Psoas muscle (tissue), 8 donors: ENCODE data around the gene CCND2. TPM values are rescaled to one million over a fixed set of nuclear protein-coding genes. Genes with fewer than 3 reads are reported as not detected.
A peak's percentile ranks its signal among the peaks of the same experiment; 100 is the strongest.

Experiments
- ATAC-seq, 4 donors: fragments of 200-7000 bp; cut with Tn5 transposase; one replicate each; pipeline ENCODE4 v1.9.1; 2020; ENCODE audit warnings: moderate library complexity in 3 of 4, mild to moderate bottlenecking in 2 of 4
- DNase-seq, 2 donors: peaks; one replicate each; pipeline ENCODE4 v3.0.0-alpha.2; 2020
- H3K27ac ChIP-seq: fragments of 200-600 bp; one replicate; pipeline ENCODE4 v1.8.0; 2022
- H3K27me3 ChIP-seq, 3 donors: fragments of 200-600 bp in 1 of 3; one replicate each; pipeline versions ENCODE4 v1.6.1 to v1.8.0; 2013 to 2022; ENCODE audit warnings: low read length in 2 of 3, mild to moderate bottlenecking in 2 of 3, moderate library complexity in 1 of 3; ENCODE audit not compliant: insufficient read depth in 3 of 3
- H3K36me3 ChIP-seq, 2 donors: fragments of 200-600 bp in 1 of 2; one replicate each; pipeline versions ENCODE4 v1.6.1 to v1.8.0; 2013 to 2022; ENCODE audit warnings: low read depth in 1 of 2, mild to moderate bottlenecking in 1 of 2, moderate library complexity in 1 of 2; ENCODE audit not compliant: insufficient read depth in 1 of 2
- H3K4me1 ChIP-seq: fragments of 200-600 bp; one replicate; pipeline ENCODE4 v1.8.0; 2022
- H3K4me3 ChIP-seq: fragments of 200-600 bp; one replicate; pipeline ENCODE4 v1.8.0; 2022; ENCODE audit warnings: mild to moderate bottlenecking
- H3K9me3 ChIP-seq: fragments of 200-600 bp; one replicate; pipeline ENCODE4 v1.8.0; 2022
- WGBS, 3 donors: extraction: QIAGEN DNeasy Blood & Tissue Kit; methylation state at CpG; one replicate each; pipeline versions ENCODE4 v1.1.6 to v1.1.7; 2013; 5-methylcytosine and 5-hydroxymethylcytosine counted together
- intact Hi-C, 2 donors: fragments of 100-400 bp; cut with DNase I; formaldehyde crosslinking; loops; one replicate each; pipeline versions ENCODE4 v1.11.0 to v1.14.2; 2022
- long read RNA-seq, 2 donors: library from polyadenylated mRNA; unstranded; transcript quantifications; one replicate each; pipeline ENCODE4 v2.0.0, GENCODE V29; 2021
- polyA plus RNA-seq, 3 donors: library from polyadenylated mRNA; stranded (reverse); fragments of 200-250 nt; gene quantifications; one replicate each; pipeline ENCODE4 v1.2.3, GENCODE V29; 2013
- total RNA-seq, 4 donors: library from RNA; stranded (reverse); fragmentation: NEBNext Ultra II Directional in 2 of 4; extraction: Animal tissue kit (Norgen Biotek cat#: 25700) in 2 of 4; gene quantifications; one replicate each; pipeline versions ENCODE4 v1.2.1 to v1.2.4, GENCODE V29; 2021 to 2023
- TF ChIP-seq, protein P1 (sequence below): fragments of 200-600 bp; IDR thresholded peaks from one replicate; pipeline ENCODE4 v1.8.0; 2022; ENCODE audit warnings: antibody characterized with exemption
- donor health status: healthy with polysubstance abuse.
- donor health status: DM: no; HTN: no; CAD: no; lungs with moderate emphysema.
- donor health status: Bipolar disorder and iron deficiency.
- donor health status: healthy.
- donor health status: DM: yes; HTN: yes; CAD: no.
- donor health status: DM: no; HTN: no; CAD: no.
- donor health status: DM: no; HTN: no; CAD: no.
- donor health status: DM: yes; HTN: yes; CAD: no.

Gene CCND2
- 10 to 100 TPM in 1 of 4 donors, 1 to 10 TPM in 3; 3.3 to 10.1 (median 6.2) TPM for total RNA-seq
- under 1 TPM; 0.31 to 0.68 (median 0.58) TPM for polyA plus RNA-seq
- long read RNA-seq, donor 1, full-length matches to known transcripts, result 1 of 1 reads
- long read RNA-seq, donor 1, partial matches to known transcripts, result 0 of 1 reads
- long read RNA-seq, donor 1, other reads (novel, unspliced or antisense), result 0 of 1 reads
- long read RNA-seq, donor 2, result 0 reads

DNA sequence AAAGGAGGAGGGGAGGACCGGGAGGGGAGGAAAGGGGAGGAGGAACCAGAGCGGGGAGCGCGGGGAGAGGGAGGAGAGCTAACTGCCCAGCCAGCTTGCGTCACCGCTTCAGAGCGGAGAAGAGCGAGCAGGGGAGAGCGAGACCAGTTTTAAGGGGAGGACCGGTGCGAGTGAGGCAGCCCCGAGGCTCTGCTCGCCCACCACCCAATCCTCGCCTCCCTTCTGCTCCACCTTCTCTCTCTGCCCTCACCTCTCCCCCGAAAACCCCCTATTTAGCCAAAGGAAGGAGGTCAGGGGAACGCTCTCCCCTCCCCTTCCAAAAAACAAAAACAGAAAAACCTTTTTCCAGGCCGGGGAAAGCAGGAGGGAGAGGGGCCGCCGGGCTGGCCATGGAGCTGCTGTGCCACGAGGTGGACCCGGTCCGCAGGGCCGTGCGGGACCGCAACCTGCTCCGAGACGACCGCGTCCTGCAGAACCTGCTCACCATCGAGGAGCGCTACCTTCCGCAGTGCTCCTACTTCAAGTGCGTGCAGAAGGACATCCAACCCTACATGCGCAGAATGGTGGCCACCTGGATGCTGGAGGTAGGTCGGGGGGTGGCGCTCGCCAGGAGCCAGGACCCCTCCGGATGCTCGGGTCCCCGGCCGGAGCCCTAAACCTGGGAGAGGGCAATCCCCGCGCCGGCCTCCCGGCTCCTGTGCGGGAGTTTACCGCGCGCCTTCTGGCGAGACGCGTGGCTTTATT lies at the start of gene CCND2:
Gene CCND2, plus strand, starts transcription at position 111 of the 744 bp plus-strand sequence. Its CDS starts 279 bp downstream, at position 390.
- WGBS, 3 donors, result 0 to 1% (median 0%) methylated on average over 24 to 52 of the region's 52 CpGs
- Histone ChIP-seq H3K36me3 (no peaks in the 10 kb centered on the region), H3K4me1 (peaks cover 55% of the 10 kb centered on the region), H3K4me3 (peak within 1 kb of the TSS; percentile 69), H3K27ac (peak within 1 kb of the TSS; percentile 53), H3K9me3 (no peaks in the 10 kb centered on the region), H3K27me3 (peaks cover 0 to 77% (median 45%) of the 10 kb centered on the region in 3 donors)
- DNase-seq (peak; percentile 86 to 87), ATAC-seq (peak; percentile 45 to 54 (median 48))
- TF ChIP-seq, protein P1, sequence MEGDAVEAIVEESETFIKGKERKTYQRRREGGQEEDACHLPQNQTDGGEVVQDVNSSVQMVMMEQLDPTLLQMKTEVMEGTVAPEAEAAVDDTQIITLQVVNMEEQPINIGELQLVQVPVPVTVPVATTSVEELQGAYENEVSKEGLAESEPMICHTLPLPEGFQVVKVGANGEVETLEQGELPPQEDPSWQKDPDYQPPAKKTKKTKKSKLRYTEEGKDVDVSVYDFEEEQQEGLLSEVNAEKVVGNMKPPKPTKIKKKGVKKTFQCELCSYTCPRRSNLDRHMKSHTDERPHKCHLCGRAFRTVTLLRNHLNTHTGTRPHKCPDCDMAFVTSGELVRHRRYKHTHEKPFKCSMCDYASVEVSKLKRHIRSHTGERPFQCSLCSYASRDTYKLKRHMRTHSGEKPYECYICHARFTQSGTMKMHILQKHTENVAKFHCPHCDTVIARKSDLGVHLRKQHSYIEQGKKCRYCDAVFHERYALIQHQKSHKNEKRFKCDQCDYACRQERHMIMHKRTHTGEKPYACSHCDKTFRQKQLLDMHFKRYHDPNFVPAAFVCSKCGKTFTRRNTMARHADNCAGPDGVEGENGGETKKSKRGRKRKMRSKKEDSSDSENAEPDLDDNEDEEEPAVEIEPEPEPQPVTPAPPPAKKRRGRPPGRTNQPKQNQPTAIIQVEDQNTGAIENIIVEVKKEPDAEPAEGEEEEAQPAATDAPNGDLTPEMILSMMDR, result no peak
- intact Hi-C loops, result no loop called here

GRCh38 chr12:4224206-4224889 lies 49.2 kb upstream of the CCND2 start:
- TF ChIP-seq, protein P1, result no peak
- 69 to 73% (median 72%) methylated on average over 15 of the region's 15 CpGs for WGBS, 3 donors
- intact Hi-C loops, result no loop called here
- Histone ChIP-seq H3K9me3 (peaks cover 10% of the 10 kb centered on the region), H3K27me3 (no peaks in the 10 kb centered on the region), H3K4me3 (no peak overlapping the region), H3K27ac (no peak overlapping the region), H3K4me1 (no peaks in the 10 kb centered on the region), H3K36me3 (no peaks in the 10 kb centered on the region)
- ATAC-seq (no peak), DNase-seq (no peak)

DNA sequence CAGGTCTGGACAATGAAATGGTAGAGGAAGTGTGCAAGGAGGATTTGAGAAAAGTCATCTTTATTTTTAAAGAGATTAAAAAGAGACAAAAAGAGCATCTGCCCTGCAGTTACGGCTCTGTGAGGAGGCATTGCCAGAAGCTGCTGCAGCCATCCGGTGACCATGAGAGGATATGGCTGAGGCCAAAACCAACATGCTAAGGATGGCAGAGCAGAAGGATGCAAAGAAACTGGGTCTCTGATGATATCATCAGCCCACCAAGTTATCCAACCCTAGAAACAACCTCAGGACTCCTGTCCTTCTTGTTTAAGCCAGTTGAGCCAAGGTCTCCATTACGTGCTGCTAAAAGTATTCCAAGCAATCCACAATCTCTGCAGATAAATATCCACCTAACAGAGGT lies 48.0 kb upstream of the CCND2 start:
- Histone ChIP-seq H3K27ac (no peak overlapping the region), H3K4me3 (no peak overlapping the region), H3K4me1 (no peaks in the 10 kb centered on the region), H3K36me3 (no peaks in the 10 kb centered on the region), H3K9me3 (peaks cover 10% of the 10 kb centered on the region), H3K27me3 (peaks cover 0 to 1% (median 0%) of the 10 kb centered on the region in 3 donors)
- no peak for ATAC-seq
- DNase-seq, result no peak
- WGBS, 3 donors, result 75 to 84% (median 80%) methylated on average over 3 of the region's 3 CpGs
- intact Hi-C loops, result no loop called here
- TF ChIP-seq, protein P1, result no peak

DNA sequence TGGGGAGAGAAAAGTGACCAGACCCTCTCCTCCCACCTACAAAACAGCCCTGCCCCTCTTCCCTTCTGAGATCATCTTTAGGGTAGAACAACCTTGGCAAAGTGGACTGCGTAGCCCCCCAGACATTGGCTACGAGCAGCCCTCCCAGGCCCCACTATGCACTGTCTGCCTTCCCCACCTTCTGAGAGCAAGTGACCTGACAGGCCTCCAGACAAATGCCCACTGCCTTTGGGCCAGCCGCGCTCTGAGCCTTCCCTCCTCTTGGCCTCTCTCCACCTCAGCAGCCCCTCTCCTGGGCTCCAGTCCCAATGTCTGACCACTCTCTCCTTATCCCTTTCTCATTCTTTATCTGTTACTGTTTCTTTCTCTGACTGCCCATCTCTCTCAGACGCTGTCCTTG lies 46.5 kb upstream of the CCND2 start:
- Histone ChIP-seq H3K27ac (no peak overlapping the region), H3K4me1 (no peaks in the 10 kb centered on the region), H3K4me3 (no peak overlapping the region), H3K9me3 (peaks cover 9% of the 10 kb centered on the region), H3K27me3 (peaks cover 0 to 1% (median 0%) of the 10 kb centered on the region in 3 donors), H3K36me3 (no peaks in the 10 kb centered on the region)
- intact Hi-C loops, result no loop called here
- DNase-seq, result no peak
- WGBS, 3 donors, result 78 to 88% (median 86%) methylated on average over 5 of the region's 5 CpGs
- no peak for ATAC-seq
- TF ChIP-seq, protein P1, result no peak
